Colonic mucosa (tissue), 4 donors: Measurements from ENCODE around the gene SND1. TPM values are rescaled to one million over a fixed set of nuclear protein-coding genes. Genes with fewer than 3 reads are reported as not detected.

Experiments
- DNase-seq: peaks from one replicate; pipeline ENCODE4 v3.0.0-alpha.2; 2020
- H3K27ac ChIP-seq: fragments of 200-600 bp; one replicate; pipeline ENCODE4 v1.8.0; 2021
- H3K27me3 ChIP-seq: fragments of 200-600 bp; one replicate; pipeline ENCODE4 v1.8.0; 2021
- H3K36me3 ChIP-seq: fragments of 200-600 bp; one replicate; pipeline ENCODE4 v1.8.0; 2021
- H3K4me1 ChIP-seq: fragments of 200-600 bp; one replicate; pipeline ENCODE4 v1.8.0; 2021; ENCODE audit warnings: mild to moderate bottlenecking
- H3K4me3 ChIP-seq: fragments of 200-600 bp; one replicate; pipeline ENCODE4 v1.8.0; 2021
- H3K9ac ChIP-seq, 2 donors: one replicate each; pipeline ENCODE4 v1.7.0; 2013; ENCODE audit warnings: control low read depth in 2 of 2, low read depth in 2 of 2, low read length in 2 of 2
- H3K9me3 ChIP-seq: fragments of 200-600 bp; one replicate; pipeline ENCODE4 v1.8.0; 2021
- intact Hi-C: fragments of 100-400 bp; cut with DNase I; formaldehyde crosslinking; loops from one replicate; pipeline ENCODE4 v1.14.1; 2022
- total RNA-seq, 2 donors: library from RNA; stranded (reverse); fragmentation: NEBNext Ultra II Directional in 1 of 2; extraction: Animal tissue kit (Norgen Biotek cat#: 25700) in 1 of 2; gene quantifications; one replicate each; pipeline ENCODE4 v1.2.1, GENCODE V29; 2021
- TF ChIP-seq, protein P1 (sequence below): fragments of 200-600 bp; IDR thresholded peaks from one replicate; pipeline ENCODE4 v1.8.0; 2022; ENCODE audit warnings: antibody characterized with exemption, mild to moderate bottlenecking
- donor health status: healthy.
- donor health status: DM: no; HTN: no; CAD: no.
- donor health status: DM: no; HTN: no; CAD: no.

SND1 gene
- total RNA-seq, 2 donors from 2014 or later = 134 to 163 TPM

DNA sequence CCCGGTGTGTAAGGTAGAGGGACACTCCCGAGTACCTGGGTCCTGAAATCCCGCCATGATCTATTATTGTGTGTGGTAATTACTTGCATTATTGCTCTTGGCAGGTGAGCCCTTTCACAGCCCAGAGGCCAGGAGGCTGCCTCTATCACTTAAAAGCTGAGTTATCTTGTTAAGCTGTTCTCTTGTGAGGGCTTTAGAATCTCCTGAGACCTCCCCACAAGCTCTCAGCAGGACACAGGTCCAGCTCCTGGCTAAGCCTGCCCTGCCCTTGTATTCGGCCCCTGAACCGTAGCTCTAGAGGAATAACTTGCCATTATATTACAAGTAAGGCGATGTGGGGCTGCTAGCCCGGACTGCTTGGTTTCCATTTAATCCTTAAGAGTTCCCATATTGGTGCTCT lies 13.9 kb downstream of the SND1 start:
- Histone ChIP-seq H3K9me3 (no peaks in the 10 kb centered on the region), H3K4me3 (no peak overlapping the region), H3K36me3 (no peaks in the 10 kb centered on the region), H3K27ac (no peak overlapping the region), H3K9ac (no peak overlapping the region), H3K4me1 (no peaks in the 10 kb centered on the region), H3K27me3 (no peaks in the 10 kb centered on the region)
- TF ChIP-seq, protein P1, sequence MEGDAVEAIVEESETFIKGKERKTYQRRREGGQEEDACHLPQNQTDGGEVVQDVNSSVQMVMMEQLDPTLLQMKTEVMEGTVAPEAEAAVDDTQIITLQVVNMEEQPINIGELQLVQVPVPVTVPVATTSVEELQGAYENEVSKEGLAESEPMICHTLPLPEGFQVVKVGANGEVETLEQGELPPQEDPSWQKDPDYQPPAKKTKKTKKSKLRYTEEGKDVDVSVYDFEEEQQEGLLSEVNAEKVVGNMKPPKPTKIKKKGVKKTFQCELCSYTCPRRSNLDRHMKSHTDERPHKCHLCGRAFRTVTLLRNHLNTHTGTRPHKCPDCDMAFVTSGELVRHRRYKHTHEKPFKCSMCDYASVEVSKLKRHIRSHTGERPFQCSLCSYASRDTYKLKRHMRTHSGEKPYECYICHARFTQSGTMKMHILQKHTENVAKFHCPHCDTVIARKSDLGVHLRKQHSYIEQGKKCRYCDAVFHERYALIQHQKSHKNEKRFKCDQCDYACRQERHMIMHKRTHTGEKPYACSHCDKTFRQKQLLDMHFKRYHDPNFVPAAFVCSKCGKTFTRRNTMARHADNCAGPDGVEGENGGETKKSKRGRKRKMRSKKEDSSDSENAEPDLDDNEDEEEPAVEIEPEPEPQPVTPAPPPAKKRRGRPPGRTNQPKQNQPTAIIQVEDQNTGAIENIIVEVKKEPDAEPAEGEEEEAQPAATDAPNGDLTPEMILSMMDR = no peak
- no peak for DNase-seq
- intact Hi-C loops = no loop called here

GRCh38 chr7:127666602-127667001 lies 14.6 kb downstream of the SND1 start:
- Histone ChIP-seq H3K36me3 (no peaks in the 10 kb centered on the region), H3K9me3 (no peaks in the 10 kb centered on the region), H3K4me3 (no peak overlapping the region), H3K4me1 (no peaks in the 10 kb centered on the region), H3K27me3 (no peaks in the 10 kb centered on the region), H3K27ac (no peak overlapping the region), H3K9ac (no peak overlapping the region)
- intact Hi-C loops = no loop called here
- no peak for DNase-seq
- TF ChIP-seq, protein P1 = no peak

GRCh38 chr7:127667017-127667670 lies 15.2 kb downstream of the SND1 start:
- TF ChIP-seq, protein P1 = no peak
- Histone ChIP-seq H3K27me3 (no peaks in the 10 kb centered on the region), H3K4me3 (no peak overlapping the region), H3K36me3 (no peaks in the 10 kb centered on the region), H3K27ac (no peak overlapping the region), H3K9me3 (no peaks in the 10 kb centered on the region), H3K4me1 (no peaks in the 10 kb centered on the region), H3K9ac (no peak overlapping the region)
- intact Hi-C loops = no loop called here
- DNase-seq = no peak

- H3K36me3 ChIP-seq = no peaks in the 10 kb centered on the region
- no peak for DNase-seq
- H3K4me1 ChIP-seq = no peaks in the 10 kb centered on the region
- H3K9me3 ChIP-seq = no peaks in the 10 kb centered on the region
- no peak overlapping the region for H3K9ac ChIP-seq
- no peak overlapping the region for H3K4me3 ChIP-seq
- TF ChIP-seq, protein P1 = no peak
- no peaks in the 10 kb centered on the region for H3K27me3 ChIP-seq
- intact Hi-C loops = no loop called here
- H3K27ac ChIP-seq = no peak overlapping the region
Observed at GRCh38 chr7:127667759-127668530, 16.0 kb downstream of the SND1 start.

DNA sequence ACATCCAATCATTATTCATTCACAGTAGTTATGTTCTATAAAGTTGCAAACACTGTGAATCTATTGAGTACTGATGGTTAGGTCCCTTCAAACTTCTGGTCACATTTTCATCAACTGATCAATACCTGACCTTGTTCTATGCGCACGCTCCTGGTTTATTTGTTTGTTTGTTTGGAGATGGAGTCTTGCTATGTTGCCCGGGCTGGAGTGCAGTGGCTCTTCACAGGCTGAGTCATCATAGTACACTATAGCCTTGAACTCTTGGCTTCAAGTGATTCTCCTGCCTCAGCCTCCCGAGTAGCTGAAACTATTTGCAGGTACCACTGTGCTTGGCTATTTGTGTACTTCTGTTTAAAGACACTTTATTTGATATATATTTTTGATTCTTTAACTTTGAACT lies 19.3 kb downstream of the SND1 start:
- TF ChIP-seq, protein P1 = no peak
- Histone ChIP-seq H3K4me1 (no peaks in the 10 kb centered on the region), H3K36me3 (no peaks in the 10 kb centered on the region), H3K9ac (no peak overlapping the region), H3K27me3 (no peaks in the 10 kb centered on the region), H3K9me3 (no peaks in the 10 kb centered on the region), H3K27ac (no peak overlapping the region), H3K4me3 (no peak overlapping the region)
- intact Hi-C loops = no loop called here
- DNase-seq = no peak
